Skeletal muscle satellite cell (primary cell): Measurements from ENCODE around the gene ALDH1A1.
"Not testable (repeated sequence)": the region's sequence is repeated elsewhere in the genome, so short reads cannot be mapped to it uniquely, and the experiment has no call there.

Source experiments
- H3K27me3 ChIP-seq: 2 replicates; pipeline ENCODE4 v1.7.0; 2013; ENCODE audit warnings: low read length; ENCODE audit not compliant: control insufficient read depth, insufficient read depth
- H3K36me3 ChIP-seq: 2 replicates; pipeline ENCODE4 v1.7.0; 2013; ENCODE audit warnings: mild to moderate bottlenecking, control low read depth, low read length; ENCODE audit not compliant: insufficient read depth
- H3K4me1 ChIP-seq: 2 replicates; pipeline ENCODE4 v1.7.0; 2013; ENCODE audit warnings: low read length; ENCODE audit not compliant: control insufficient read depth, insufficient read depth
- H3K4me2 ChIP-seq: 2 replicates; pipeline ENCODE4 v1.7.0; 2013; ENCODE audit warnings: mild to moderate bottlenecking, low read length
- H3K4me3 ChIP-seq: 2 replicates; pipeline ENCODE4 v1.7.0; 2013; ENCODE audit warnings: low read length
- H3K9ac ChIP-seq: 2 replicates; pipeline ENCODE4 v1.7.0; 2013; ENCODE audit warnings: mild to moderate bottlenecking, low read depth, low read length, moderate library complexity
- H3K9me3 ChIP-seq: replicated peaks from 2 replicates; pipeline ENCODE4 v1.7.0; 2013; ENCODE audit warnings: mild to moderate bottlenecking, control low read depth, low read length

ALDH1A1 gene

DNA sequence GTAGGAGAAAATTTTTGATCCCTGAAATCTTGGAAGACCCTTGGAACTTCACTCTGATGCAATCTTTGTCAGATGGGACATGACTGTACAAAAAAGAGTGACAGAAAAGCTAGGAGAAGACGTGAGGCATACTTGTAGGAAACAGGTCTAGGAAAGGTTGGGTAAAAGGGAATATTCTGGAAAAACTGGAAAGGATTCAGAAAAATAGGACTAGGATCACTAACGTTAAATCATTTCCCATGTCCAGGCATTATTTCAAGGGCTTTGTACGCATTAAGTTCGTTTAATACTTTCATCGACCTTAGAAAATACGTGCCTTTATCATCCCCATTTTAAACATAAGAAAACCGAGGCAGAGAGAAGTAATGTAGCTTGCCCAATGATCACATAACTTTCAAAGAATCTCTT lies 2.9 kb downstream of the ALDH1A1 start:
- no peaks in the 10 kb centered on the region for H3K9me3 ChIP-seq
- peak overlapping the region; percentile 76 for H3K9ac ChIP-seq
- H3K4me1 ChIP-seq, result peaks cover 26% of the 10 kb centered on the region
- peak overlapping the region; percentile 62 for H3K4me3 ChIP-seq
- no peaks in the 10 kb centered on the region for H3K27me3 ChIP-seq
- H3K4me2 ChIP-seq, result peak overlapping the region; percentile 72
- no peaks in the 10 kb centered on the region for H3K36me3 ChIP-seq

DNA sequence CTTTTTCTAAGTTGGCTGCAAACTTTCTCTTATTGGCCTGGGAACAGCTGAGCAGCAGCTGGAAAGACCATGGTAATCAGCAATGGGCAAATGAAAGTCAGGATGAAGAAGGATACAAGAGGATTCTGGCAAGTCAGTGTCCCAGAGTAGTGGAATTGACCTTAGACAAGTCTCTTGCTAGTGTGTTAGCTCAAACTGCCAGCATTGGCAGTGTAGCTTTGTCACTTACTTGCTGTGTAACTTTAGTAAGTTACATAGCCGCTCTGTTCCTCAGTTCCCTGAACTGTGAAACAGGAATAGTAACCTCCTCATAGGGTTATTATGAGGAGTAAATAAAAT lies 3.6 kb downstream of the ALDH1A1 start:
- Histone ChIP-seq H3K4me3 (peak overlapping the region; percentile 58), H3K4me1 (peaks cover 26% of the 10 kb centered on the region), H3K9ac (peak overlapping the region; percentile 76), H3K36me3 (no peaks in the 10 kb centered on the region), H3K27me3 (no peaks in the 10 kb centered on the region), H3K9me3 (no peaks in the 10 kb centered on the region), H3K4me2 (peak overlapping the region; percentile 72)

DNA sequence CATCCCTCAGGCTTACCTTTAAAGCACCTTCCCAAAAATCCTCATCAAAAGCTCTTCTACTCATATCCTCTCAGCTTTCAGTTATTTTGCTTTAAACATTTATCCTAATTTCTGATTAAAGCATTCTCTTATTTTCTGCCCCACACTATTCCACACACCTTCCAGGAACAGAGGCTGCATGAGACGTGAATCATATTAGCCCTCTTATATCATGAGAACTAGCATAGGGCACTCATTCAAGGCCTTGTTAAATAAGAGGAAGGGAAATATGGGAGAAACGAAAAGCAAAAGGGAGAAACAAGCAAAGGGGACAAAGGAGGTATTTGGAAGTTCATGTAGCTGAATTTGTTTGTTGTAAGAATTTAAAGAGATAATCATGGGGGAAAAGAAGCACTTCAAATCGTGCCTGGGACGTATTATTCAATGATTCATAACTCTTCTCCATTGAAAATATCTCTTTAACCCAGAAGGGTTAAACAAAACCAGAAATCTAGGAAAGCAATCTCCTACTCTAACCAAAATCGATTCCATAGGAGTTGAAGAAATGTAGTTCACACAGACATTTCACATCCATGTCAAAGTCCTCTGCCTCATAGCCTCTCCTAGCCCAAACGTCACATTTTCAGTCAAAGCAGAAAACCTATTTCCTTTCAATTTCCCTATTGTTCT lies 4.1 kb downstream of the ALDH1A1 start:
- H3K9ac ChIP-seq, result peak overlapping the region; percentile 76

DNA sequence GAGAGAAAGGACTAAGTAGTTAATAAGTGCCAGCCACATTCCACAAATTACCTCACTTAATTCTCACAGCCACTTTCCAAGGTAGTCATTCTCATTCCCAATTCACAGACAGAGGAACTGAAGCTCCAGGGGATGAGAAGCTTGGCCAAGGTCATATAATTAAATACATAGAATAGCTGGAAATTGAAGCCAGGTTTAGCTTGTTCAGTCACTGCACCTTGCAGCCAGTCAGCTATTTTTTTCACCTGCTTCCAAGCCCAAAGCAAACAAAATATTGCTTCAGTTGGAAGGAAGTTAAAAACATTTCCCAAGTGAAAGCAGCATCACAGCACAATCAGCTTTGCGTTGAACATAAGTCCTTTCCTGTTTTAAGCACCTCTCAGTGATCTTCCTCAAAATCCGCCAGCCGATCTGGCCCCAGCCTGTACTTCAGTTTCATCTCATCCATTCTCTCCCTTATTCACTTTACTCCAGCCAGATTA lies 4.8 kb downstream of the ALDH1A1 start:
- Histone ChIP-seq H3K4me3 (no peak overlapping the region), H3K36me3 (no peaks in the 10 kb centered on the region), H3K4me1 (peaks cover 19% of the 10 kb centered on the region), H3K27me3 (no peaks in the 10 kb centered on the region), H3K9me3 (no peaks in the 10 kb centered on the region), H3K4me2 (peak overlapping the region; percentile 18), H3K9ac (no peak overlapping the region)

More for the DNA sequence above, 4.1 kb downstream of the ALDH1A1 start:
- H3K4me1 ChIP-seq, result peaks cover 25% of the 10 kb centered on the region
- peak overlapping the region; percentile 58 for H3K4me3 ChIP-seq
- peak overlapping the region; percentile 72 for H3K4me2 ChIP-seq
- no peaks in the 10 kb centered on the region for H3K36me3 ChIP-seq
- no peaks in the 10 kb centered on the region for H3K9me3 ChIP-seq
- H3K27me3 ChIP-seq, result no peaks in the 10 kb centered on the region

DNA sequence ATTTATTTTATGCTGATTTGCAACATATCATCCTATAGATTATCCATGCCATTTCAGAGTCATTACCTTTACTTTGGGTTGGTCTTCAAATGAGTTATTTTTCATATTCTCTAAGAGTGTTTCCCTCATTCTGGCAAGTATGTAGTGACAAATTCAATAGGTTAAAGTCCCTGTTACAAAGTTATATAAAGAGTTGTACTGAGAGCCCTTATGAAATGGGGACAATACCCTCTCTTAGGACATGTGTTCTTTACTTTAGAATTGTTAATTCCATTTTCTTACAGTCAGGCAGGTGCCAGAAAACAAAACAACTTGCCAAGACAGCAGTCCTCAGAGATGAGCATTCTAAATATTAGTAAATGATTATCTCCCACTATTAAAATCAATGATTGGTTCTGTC lies 6.0 kb downstream of the ALDH1A1 start:
- no peaks in the 10 kb centered on the region for H3K9me3 ChIP-seq
- H3K4me2 ChIP-seq, result no peak overlapping the region
- H3K27me3 ChIP-seq, result no peaks in the 10 kb centered on the region
- H3K36me3 ChIP-seq, result no peaks in the 10 kb centered on the region
- peaks cover 19% of the 10 kb centered on the region for H3K4me1 ChIP-seq
- H3K4me3 ChIP-seq, result no peak overlapping the region
- H3K9ac ChIP-seq, result no peak overlapping the region

DNA sequence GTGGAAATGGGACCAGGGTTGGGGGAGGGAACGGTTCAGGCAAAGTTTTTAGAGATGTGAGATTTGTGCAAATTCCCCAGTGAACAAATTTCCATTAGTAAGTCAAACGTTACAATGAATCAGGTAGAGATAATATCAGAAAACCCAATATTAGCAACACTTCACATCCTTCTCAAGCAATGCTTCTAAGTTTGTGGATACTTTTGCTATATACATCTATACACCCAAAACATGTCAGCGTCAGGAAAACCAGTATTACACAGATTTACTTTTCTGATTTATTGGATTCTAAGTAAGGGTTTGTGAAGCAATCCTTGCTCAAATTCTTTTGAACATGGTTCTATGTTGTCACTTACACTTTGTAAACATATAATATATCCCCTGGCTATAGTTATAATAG lies 6.5 kb downstream of the ALDH1A1 start:
- no peaks in the 10 kb centered on the region for H3K9me3 ChIP-seq
- no peak overlapping the region for H3K4me3 ChIP-seq
- H3K4me2 ChIP-seq, result no peak overlapping the region
- H3K27me3 ChIP-seq, result no peaks in the 10 kb centered on the region
- H3K36me3 ChIP-seq, result no peaks in the 10 kb centered on the region
- peaks cover 19% of the 10 kb centered on the region for H3K4me1 ChIP-seq
- H3K9ac ChIP-seq, result no peak overlapping the region

DNA sequence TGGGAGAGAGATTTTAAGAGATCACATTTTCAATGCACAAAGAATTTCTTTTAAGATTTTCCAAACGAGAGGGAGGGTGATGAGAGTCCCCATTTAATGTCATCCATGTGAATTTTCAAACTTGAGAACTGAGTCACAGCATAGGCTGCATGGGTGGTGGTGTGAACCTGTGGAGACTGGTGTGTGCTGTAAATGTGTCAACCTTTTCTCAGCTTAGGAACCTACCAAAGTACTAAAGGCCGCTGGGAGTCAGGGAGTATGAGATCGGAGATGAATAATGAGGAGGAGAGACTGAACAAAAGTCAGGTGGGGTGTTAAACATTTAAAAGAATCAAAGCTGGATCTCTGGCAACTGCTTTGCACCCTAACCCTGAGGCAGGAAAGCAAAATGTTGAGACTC lies 7.5 kb downstream of the ALDH1A1 start:
- H3K36me3 ChIP-seq, result no peaks in the 10 kb centered on the region
- no peaks in the 10 kb centered on the region for H3K27me3 ChIP-seq
- no peaks in the 10 kb centered on the region for H3K9me3 ChIP-seq
- no peak overlapping the region for H3K9ac ChIP-seq
- H3K4me1 ChIP-seq, result peaks cover 19% of the 10 kb centered on the region
- H3K4me3 ChIP-seq, result no peak overlapping the region
- no peak overlapping the region for H3K4me2 ChIP-seq

DNA sequence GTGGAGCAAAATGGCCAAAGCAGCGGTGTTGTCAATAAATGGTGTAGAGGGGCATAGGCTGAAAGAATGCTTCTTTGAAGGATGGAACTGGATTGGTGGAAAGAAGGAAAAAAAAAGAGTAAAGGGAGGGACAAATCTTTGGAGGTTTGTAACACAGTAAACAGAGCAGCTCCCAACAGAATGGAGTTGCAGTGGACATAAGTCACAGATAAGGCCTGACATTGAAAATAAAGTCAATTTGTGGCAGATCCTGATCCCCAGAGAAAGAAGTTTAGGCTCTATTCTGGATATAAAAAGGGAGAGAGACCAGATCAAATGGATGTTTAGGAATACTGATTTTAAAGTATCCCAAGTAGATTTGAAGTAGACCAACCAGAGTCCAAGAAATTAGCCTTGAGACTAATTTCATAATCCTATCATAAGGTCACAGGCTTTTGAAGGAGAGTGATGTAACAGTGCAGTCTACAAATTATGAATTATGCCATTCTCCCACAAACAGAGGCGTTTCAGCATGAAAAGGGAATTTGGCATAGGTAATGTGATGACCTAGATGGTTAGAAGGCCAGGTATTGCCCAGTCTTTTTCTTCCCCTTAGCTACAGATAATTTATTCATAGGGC lies 8.9 kb downstream of the ALDH1A1 start:
- Histone ChIP-seq H3K4me1 (peaks cover 14% of the 10 kb centered on the region), H3K27me3 (no peaks in the 10 kb centered on the region), H3K9ac (no peak overlapping the region), H3K4me2 (no peak overlapping the region), H3K4me3 (no peak overlapping the region), H3K36me3 (peaks cover 3% of the 10 kb centered on the region), H3K9me3 (no peaks in the 10 kb centered on the region)

DNA sequence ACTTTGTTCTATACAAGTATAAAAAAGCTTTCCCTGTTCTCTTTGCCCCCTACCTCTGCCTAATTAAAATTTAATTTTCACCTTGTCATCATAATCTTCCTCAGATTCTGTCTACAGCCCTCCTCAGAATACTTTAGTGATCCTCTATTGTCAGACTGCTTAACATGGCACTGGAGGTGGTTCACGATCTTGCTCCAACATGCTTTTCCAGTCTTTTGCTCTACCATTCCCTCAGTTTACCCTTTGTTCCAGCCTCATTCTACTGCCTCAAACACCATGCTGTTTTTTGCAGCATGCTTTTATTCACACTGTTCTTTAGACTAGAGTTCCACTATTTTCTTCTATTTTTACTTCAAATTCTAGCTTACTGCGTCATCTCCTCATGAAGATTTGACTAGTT lies 10.4 kb downstream of the ALDH1A1 start:
- H3K9me3 ChIP-seq, result no peaks in the 10 kb centered on the region
- no peak overlapping the region for H3K4me2 ChIP-seq
- no peaks in the 10 kb centered on the region for H3K27me3 ChIP-seq
- no peak overlapping the region for H3K4me3 ChIP-seq
- peaks cover 6% of the 10 kb centered on the region for H3K4me1 ChIP-seq
- no peak overlapping the region for H3K9ac ChIP-seq
- peaks cover 3% of the 10 kb centered on the region for H3K36me3 ChIP-seq

DNA sequence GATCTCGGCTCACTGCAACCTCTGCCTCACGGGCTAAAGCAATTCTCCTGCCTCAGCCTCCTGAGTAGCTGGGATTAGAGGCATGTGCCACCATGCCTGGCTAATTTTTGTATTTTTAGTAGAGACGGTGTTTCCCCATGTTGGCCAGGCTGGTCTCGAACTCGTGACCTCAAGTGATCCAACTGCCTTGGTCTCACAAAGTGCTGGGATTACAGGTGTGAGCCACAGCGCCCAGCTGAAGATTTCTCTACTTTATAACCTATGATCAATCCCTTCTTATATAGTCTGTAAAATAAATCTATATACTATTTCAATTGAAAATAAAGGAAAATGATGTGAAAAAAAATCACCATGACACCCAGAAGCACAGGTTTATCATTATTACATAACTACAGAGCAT lies 13.3 kb downstream of the ALDH1A1 start:
- not testable (repeated sequence) for H3K4me3 ChIP-seq, H3K4me1 ChIP-seq, H3K36me3 ChIP-seq, H3K9ac ChIP-seq, H3K4me2 ChIP-seq, H3K27me3 ChIP-seq, H3K9me3 ChIP-seq

DNA sequence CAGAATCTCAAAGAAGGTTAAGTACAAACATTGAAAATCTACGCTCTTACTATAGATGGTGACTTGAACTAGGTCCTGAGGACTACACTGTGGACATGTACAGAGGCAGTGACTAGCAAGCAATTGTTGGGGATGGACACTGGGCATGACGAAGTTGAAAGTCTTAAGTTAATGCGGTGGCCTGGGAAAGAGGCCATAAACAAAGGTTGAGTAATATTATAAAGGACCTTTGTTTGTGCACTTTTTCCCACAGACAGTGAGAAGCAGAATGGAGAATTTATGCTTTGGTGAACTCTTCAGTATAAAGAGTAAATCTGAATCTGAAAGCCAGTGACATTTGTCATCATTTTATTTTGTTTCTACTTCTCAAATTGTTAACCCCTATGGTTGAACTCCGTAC lies 15.3 kb downstream of the ALDH1A1 start:
- Histone ChIP-seq H3K4me3 (no peak overlapping the region), H3K9me3 (no peaks in the 10 kb centered on the region), H3K36me3 (peaks cover 3% of the 10 kb centered on the region), H3K4me1 (no peaks in the 10 kb centered on the region), H3K9ac (no peak overlapping the region), H3K27me3 (no peaks in the 10 kb centered on the region), H3K4me2 (no peak overlapping the region)

DNA sequence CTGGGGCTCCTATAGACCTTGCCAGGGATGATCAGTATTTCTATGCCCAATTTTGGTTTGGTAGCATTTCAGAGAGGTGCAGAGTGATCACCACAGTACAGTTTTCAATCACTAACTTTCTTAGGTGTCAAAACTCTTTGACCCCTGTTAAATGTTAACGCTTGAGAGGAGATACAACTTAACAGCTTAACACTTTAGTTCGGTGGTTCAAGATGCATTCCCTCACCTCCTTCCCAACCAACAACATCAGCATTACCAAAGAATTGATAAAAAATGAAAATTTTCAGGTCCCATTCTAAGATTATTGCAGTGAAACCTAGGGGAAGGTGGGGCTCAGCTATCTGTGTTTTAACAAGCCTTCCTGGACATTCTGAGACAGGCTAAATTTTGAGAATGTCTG lies 16.2 kb downstream of the ALDH1A1 start:
- Histone ChIP-seq H3K4me2 (no peak overlapping the region), H3K9ac (no peak overlapping the region), H3K27me3 (no peaks in the 10 kb centered on the region), H3K9me3 (no peaks in the 10 kb centered on the region), H3K4me1 (peaks cover under 1% of the 10 kb centered on the region), H3K36me3 (peaks cover 3% of the 10 kb centered on the region), H3K4me3 (no peak overlapping the region)
